Activated CD4-positive, alpha-beta memory T cell treated with anti-CD3 and anti-CD28 coated beads, Interleukin-2, amount 10 ng/mL, durations not matched to agents 7 days and 5 days (primary cell): ENCODE measurements around the gene PTGER4. TPM values are rescaled to one million over a fixed set of nuclear protein-coding genes. Genes with fewer than 3 reads are reported as not detected.
"Not testable (repeated sequence)": the region's sequence is repeated elsewhere in the genome, so short reads cannot be mapped to it uniquely, and the experiment has no call there.

Experiments
- CTCF ChIA-PET: fragments of 350-600 bp; sonication (Branson Sonifier 250); formaldehyde crosslinking; loops from one replicate; lab custom pipeline; 2021; ENCODE audit warnings: antibody characterized with exemption, inconsistent platforms; lab: Charles Lee
- POLR2A ChIA-PET: fragments of 350-600 bp; sonication (Branson Sonifier 250); formaldehyde crosslinking; loops from one replicate; lab custom pipeline; 2021; ENCODE audit warnings: antibody characterized with exemption; lab: Charles Lee
- DNase-seq: peaks from one replicate; pipeline ENCODE4 v3.0.0-alpha.2; 2020
- H3K27ac Mint-ChIP-seq: one replicate; pipeline ENCODE4 v1.8.0; 2021; ENCODE audit warnings: mild to moderate bottlenecking, mixed read lengths
- H3K27me3 Mint-ChIP-seq: one replicate; pipeline ENCODE4 v1.8.0; 2021; ENCODE audit warnings: mixed read lengths
- H3K36me3 Mint-ChIP-seq: one replicate; pipeline ENCODE4 v1.8.0; 2021; ENCODE audit warnings: low read depth, mixed read lengths
- H3K4me1 Mint-ChIP-seq: one replicate; pipeline ENCODE4 v1.8.0; 2021; ENCODE audit warnings: mixed read lengths
- H3K4me3 Mint-ChIP-seq: one replicate; pipeline ENCODE4 v1.8.0; 2021; ENCODE audit warnings: mild to moderate bottlenecking, mixed read lengths
- H3K9me3 Mint-ChIP-seq: one replicate; pipeline ENCODE4 v1.8.0; 2021; ENCODE audit warnings: mixed read lengths
- total RNA-seq, 2 experiments: library from RNA; stranded (reverse); gene quantifications; one replicate each; pipeline ENCODE4 v1.2.3, GENCODE V29; 2021

The PTGER4 gene
- total RNA-seq, 2 experiments from 2014 or later = 51.0 to 54.1 TPM

GRCh38 chr5:40700116-40700782, 20.5 kb downstream of the PTGER4 start:
- no peaks in the 10 kb centered on the region for H3K4me1 Mint-ChIP-seq
- DNase-seq = no peak
- no peak overlapping the region for H3K4me3 Mint-ChIP-seq
- H3K27me3 Mint-ChIP-seq = no peaks in the 10 kb centered on the region
- POLR2A ChIA-PET = no interaction called here
- no peak overlapping the region for H3K27ac Mint-ChIP-seq
- CTCF ChIA-PET = no interaction called here
- peaks cover 70% of the 10 kb centered on the region for H3K36me3 Mint-ChIP-seq
- peaks cover 37% of the 10 kb centered on the region for H3K9me3 Mint-ChIP-seq

- H3K4me3 Mint-ChIP-seq, H3K27me3 Mint-ChIP-seq, CTCF ChIA-PET, DNase-seq, H3K27ac Mint-ChIP-seq, H3K4me1 Mint-ChIP-seq: not testable (repeated sequence)
- peaks cover 43% of the 10 kb centered on the region for H3K9me3 Mint-ChIP-seq
- H3K36me3 Mint-ChIP-seq = peaks cover 68% of the 10 kb centered on the region
- POLR2A ChIA-PET = interaction anchor here (1.2 kb wide), 1 partner anchor 12 kb away, joined by 4 read pairs; no protein-coding TSS in a partner anchor
Observed at GRCh38 chr5:40702027-40702426, 22.3 kb downstream of the PTGER4 start.

DNA sequence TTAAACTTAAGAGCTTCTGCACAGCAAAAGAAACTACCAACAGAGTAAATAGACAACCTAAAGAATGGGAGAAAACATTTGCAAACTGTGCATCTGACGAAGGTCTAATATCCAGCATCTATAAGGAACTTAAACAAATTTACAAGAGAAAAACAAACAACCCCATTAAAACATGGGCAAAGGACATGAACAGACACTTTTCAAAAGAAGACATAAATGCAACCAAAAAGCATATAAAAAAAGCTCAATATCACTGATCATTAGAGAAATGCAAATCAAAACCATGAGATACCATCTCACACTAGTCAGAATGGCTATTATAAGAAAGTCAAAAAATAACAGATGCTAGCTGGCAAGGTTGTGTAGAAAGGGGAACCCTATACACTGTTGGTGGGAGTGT, 25.8 kb downstream of the PTGER4 start:
- DNase-seq, CTCF ChIA-PET, H3K4me3 Mint-ChIP-seq, POLR2A ChIA-PET, H3K4me1 Mint-ChIP-seq, H3K27me3 Mint-ChIP-seq, H3K27ac Mint-ChIP-seq: not testable (repeated sequence)
- peaks cover 78% of the 10 kb centered on the region for H3K36me3 Mint-ChIP-seq
- peaks cover 51% of the 10 kb centered on the region for H3K9me3 Mint-ChIP-seq

GRCh38 chr5:40710575-40710974, 30.9 kb downstream of the PTGER4 start:
- CTCF ChIA-PET, POLR2A ChIA-PET, H3K27me3 Mint-ChIP-seq, DNase-seq, H3K27ac Mint-ChIP-seq, H3K4me3 Mint-ChIP-seq, H3K4me1 Mint-ChIP-seq: not testable (repeated sequence)
- H3K36me3 Mint-ChIP-seq = peaks cover 42% of the 10 kb centered on the region
- H3K9me3 Mint-ChIP-seq = peaks cover 14% of the 10 kb centered on the region

DNA sequence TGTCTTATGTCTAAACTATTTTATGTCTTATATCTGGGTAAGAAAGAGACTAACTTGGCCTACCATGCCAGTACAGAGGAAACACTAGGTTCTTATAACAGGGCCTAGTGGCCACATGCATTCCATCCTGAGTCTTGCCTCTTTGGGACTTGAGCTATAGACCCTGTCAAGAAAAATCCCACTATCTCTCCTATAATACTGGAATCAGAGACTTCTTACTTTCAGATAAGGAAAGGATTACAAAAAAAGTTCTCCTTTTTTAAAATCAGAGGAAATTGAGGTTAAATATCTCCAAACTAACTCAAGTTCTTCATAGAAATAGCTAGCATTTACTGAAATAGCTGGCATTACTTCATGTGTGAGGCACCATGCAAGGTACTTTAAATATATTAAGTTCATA, 34.3 kb downstream of the PTGER4 start:
- no peak overlapping the region for H3K4me3 Mint-ChIP-seq
- H3K9me3 Mint-ChIP-seq = peaks cover 11% of the 10 kb centered on the region
- no peaks in the 10 kb centered on the region for H3K4me1 Mint-ChIP-seq
- DNase-seq = no peak
- H3K36me3 Mint-ChIP-seq = peaks cover 32% of the 10 kb centered on the region
- ChIA-PET CTCF (interaction anchor here (1.2 to 1.5 kb wide), 2 partner anchors 765 to 999 kb away, joined by 3 to 5 read pairs; no protein-coding TSS in a partner anchor), POLR2A (interaction anchor here (0.7 to 1.1 kb wide), 2 partner anchors 13 to 980 kb away, joined by 3 to 4 read pairs; no protein-coding TSS in a partner anchor)
- H3K27me3 Mint-ChIP-seq = no peaks in the 10 kb centered on the region
- H3K27ac Mint-ChIP-seq = no peak overlapping the region

DNA sequence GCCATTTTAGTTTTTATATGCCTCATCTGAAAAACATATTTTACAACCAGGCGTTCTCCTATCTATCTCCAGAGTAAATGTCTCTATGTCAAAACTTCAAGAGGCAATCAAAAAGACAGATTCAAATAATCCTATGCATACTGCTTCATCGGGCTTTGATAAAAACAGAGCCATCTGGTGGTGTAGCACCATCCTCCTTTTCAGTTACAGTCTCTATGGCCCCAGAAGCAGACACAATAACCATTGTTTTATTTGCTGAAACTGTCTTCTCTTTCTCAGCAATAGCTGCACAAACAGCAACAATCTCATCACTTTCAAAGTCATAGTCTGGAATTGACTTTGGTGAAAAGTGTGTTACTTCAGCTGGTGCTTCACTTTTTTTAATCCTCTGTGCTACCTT, 36.3 kb downstream of the PTGER4 start:
- Mint-ChIP-seq H3K4me3 (no peak overlapping the region), H3K4me1 (no peaks in the 10 kb centered on the region), H3K27me3 (no peaks in the 10 kb centered on the region), H3K36me3 (peaks cover 34% of the 10 kb centered on the region), H3K9me3 (peaks cover under 1% of the 10 kb centered on the region), H3K27ac (no peak overlapping the region)
- POLR2A ChIA-PET = no interaction called here
- CTCF ChIA-PET = no interaction called here
- no peak for DNase-seq

DNA sequence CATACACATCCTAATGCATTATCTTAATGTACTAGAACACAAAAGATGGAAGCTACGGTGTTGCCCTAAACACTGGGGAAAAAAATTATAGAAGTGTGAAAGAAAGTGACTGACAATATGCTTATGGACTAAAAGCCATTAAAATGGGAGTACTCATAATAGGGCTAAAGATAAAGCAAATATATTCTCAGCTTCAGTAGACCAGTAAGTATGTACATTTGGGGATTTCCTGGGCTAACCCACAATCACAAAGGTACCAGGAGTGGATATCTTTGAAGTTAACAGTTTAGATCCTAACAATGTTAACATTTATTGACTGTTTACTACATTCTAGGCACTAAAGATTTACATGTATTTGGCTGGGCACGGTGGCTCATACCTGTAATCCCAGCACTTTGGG, 36.9 kb downstream of the PTGER4 start:
- H3K27ac Mint-ChIP-seq = no peak overlapping the region
- H3K4me3 Mint-ChIP-seq = no peak overlapping the region
- peaks cover 40% of the 10 kb centered on the region for H3K36me3 Mint-ChIP-seq
- no peak for DNase-seq
- H3K4me1 Mint-ChIP-seq = no peaks in the 10 kb centered on the region
- POLR2A ChIA-PET = no interaction called here
- peaks cover 6% of the 10 kb centered on the region for H3K9me3 Mint-ChIP-seq
- H3K27me3 Mint-ChIP-seq = no peaks in the 10 kb centered on the region
- CTCF ChIA-PET = no interaction called here

DNA sequence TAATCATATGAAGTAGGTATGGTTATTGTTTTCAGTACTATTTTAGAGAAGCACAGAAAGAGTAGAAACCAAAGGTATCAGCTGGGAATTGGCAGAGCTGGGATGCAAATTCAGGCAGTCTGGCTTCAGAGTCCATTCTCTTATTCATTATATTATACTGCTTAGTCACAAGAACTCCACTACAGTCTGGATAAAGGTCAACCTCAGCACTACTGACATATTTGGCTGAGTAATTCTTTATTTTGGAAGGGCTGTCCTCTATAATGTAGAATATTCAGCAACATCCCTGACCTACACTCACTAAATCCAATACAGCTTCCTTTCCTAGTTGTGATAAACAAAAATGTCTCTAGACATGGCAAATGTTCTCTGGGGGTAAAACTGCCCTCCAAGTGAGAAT, 37.6 kb downstream of the PTGER4 start:
- peaks cover 47% of the 10 kb centered on the region for H3K36me3 Mint-ChIP-seq
- H3K27me3 Mint-ChIP-seq = no peaks in the 10 kb centered on the region
- H3K9me3 Mint-ChIP-seq = peaks cover 9% of the 10 kb centered on the region
- no peak overlapping the region for H3K27ac Mint-ChIP-seq
- H3K4me1 Mint-ChIP-seq = no peaks in the 10 kb centered on the region
- DNase-seq = no peak
- POLR2A ChIA-PET = no interaction called here
- no peak overlapping the region for H3K4me3 Mint-ChIP-seq
- CTCF ChIA-PET = interaction anchor here (0.7 kb wide), 1 partner anchor 137 kb away, joined by 3 read pairs; no protein-coding TSS in a partner anchor

- CTCF ChIA-PET = no interaction called here
- no peaks in the 10 kb centered on the region for H3K4me1 Mint-ChIP-seq
- no peak overlapping the region for H3K27ac Mint-ChIP-seq
- POLR2A ChIA-PET = no interaction called here
- peaks cover 9% of the 10 kb centered on the region for H3K9me3 Mint-ChIP-seq
- peaks cover 60% of the 10 kb centered on the region for H3K36me3 Mint-ChIP-seq
- no peak overlapping the region for H3K4me3 Mint-ChIP-seq
- DNase-seq = no peak
- H3K27me3 Mint-ChIP-seq = no peaks in the 10 kb centered on the region
Observed at GRCh38 chr5:40720069-40720468, 40.4 kb downstream of the PTGER4 start.

GRCh38 chr5:40722497-40722911, 42.8 kb downstream of the PTGER4 start:
- POLR2A ChIA-PET, H3K4me3 Mint-ChIP-seq, H3K27ac Mint-ChIP-seq, H3K27me3 Mint-ChIP-seq, DNase-seq, CTCF ChIA-PET, H3K9me3 Mint-ChIP-seq, H3K4me1 Mint-ChIP-seq: not testable (repeated sequence)
- peaks cover 59% of the 10 kb centered on the region for H3K36me3 Mint-ChIP-seq

- POLR2A ChIA-PET = no interaction called here
- Mint-ChIP-seq H3K4me1 (peaks cover 23% of the 10 kb centered on the region), H3K27me3 (no peaks in the 10 kb centered on the region), H3K27ac (no peak overlapping the region), H3K9me3 (peaks cover 4% of the 10 kb centered on the region), H3K36me3 (peaks cover 16% of the 10 kb centered on the region), H3K4me3 (no peak overlapping the region)
- DNase-seq = no peak
- CTCF ChIA-PET = interaction anchor here (0.8 to 1.0 kb wide), 2 partner anchors 44 to 1017 kb away, joined by 4 read pairs; no protein-coding TSS in a partner anchor
Observed at GRCh38 chr5:40733434-40733833, 53.7 kb downstream of the PTGER4 start.

- no peak for DNase-seq
- Mint-ChIP-seq H3K36me3 (peaks cover 12% of the 10 kb centered on the region), H3K27ac (no peak overlapping the region), H3K27me3 (no peaks in the 10 kb centered on the region), H3K9me3 (peaks cover 4% of the 10 kb centered on the region), H3K4me1 (peaks cover 23% of the 10 kb centered on the region), H3K4me3 (no peak overlapping the region)
- ChIA-PET CTCF (interaction anchor here (0.8 to 2.4 kb wide), 7 partner anchors 9 to 1022 kb away, joined by 3 to 8 read pairs (median 6); no protein-coding TSS in a partner anchor), POLR2A (no interaction called here)
Observed at GRCh38 chr5:40733879-40734563, 54.3 kb downstream of the PTGER4 start.

DNA sequence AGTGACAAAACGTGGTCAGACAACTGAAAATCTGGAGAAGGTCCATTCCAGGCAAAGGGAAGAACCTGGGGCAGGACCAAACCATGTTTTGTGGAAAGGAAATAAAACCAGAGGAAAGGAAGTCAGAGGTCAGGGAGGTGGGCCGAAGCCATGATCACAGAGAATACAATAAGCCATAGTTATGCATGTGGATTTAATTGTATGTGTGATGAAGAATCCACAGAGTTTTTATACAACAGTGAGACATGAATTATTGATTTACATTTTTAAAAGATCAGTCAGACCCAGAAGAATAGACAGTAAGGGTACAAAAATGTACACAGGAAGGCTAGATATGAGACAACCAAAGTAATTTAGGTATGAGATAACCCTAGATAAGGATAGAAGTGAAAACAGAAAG, 55.3 kb downstream of the PTGER4 start:
- Mint-ChIP-seq H3K27me3 (no peaks in the 10 kb centered on the region), H3K4me3 (no peak overlapping the region), H3K27ac (no peak overlapping the region), H3K4me1 (peaks cover 23% of the 10 kb centered on the region), H3K9me3 (peaks cover 4% of the 10 kb centered on the region), H3K36me3 (peaks cover 17% of the 10 kb centered on the region)
- ChIA-PET CTCF (interaction anchor here (0.8 to 2.4 kb wide), 8 partner anchors 10 to 1023 kb away, joined by 3 to 10 read pairs (median 6); no protein-coding TSS in a partner anchor), POLR2A (no interaction called here)
- no peak for DNase-seq
